GM18520 (cell line): ENCODE data around the gene OST4.
A peak's percentile ranks its signal among the peaks of the same experiment; 100 is the strongest.
"Not testable (repeated sequence)": the region's sequence is repeated elsewhere in the genome, so short reads cannot be mapped to it uniquely, and the experiment has no call there.

Experiments used
- ATAC-seq: cut with Tn5 transposase; IDR thresholded peaks from one replicate; pipeline ENCODE4 v1.9.1; 2021; ENCODE audit not compliant: unreplicated experiment

The OST4 gene

GRCh38 chr2:27071277-27071989 is at the start of gene OST4:
Gene OST4, minus strand, starts transcription at chr2:27071654.
- peak; percentile 81 for ATAC-seq

GRCh38 chr2:27119330-27119670 is 47.8 kb upstream of the OST4 start:
- not testable (repeated sequence) for ATAC-seq

DNA sequence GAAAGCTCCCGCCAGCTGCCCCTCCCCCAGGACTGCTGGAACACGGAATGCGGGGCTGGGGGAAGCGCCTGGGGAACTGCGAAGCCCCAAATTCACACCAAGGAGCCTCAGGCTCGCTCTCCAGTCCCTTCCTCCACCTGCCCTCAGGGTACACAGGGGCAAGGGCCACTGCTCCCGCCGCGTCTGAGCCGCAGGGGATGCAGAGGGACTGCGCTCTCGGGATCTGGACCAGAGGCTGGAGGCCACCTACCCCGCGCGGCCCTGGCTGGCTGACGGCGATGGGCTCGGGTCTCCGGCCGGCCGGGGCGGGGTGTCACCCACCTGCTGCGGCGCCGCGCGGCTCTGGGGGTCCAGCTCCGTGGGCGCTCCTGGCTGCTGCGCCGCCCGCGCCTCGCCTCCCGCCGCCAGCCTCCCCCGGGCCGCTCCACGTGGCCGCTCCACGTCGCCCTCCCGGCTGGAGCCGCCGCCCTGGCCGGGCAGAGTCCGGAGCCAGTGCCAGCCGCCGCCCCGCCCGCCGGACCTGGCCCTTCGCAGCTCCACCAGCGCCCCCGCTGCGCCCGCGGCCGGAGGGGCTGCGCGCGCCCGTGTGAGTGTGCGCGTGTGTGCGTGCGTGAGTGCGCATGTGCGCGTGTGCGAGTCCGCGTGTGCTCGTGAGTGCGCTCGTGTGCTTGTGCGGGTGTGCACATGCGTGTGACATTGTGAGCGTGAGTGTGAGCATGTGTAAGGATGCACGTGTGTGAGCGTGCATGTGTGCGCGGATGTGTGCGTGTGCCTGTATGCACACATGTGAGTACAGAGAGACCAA is 47.3 kb upstream of the OST4 start, which contains the start of gene CGREF1:
TSS of gene CGREF1 (minus strand) at position 604 of the 805 bp plus-strand sequence. CDS start 14,762 bp downstream, outside the sequence.
- no peak for ATAC-seq

DNA sequence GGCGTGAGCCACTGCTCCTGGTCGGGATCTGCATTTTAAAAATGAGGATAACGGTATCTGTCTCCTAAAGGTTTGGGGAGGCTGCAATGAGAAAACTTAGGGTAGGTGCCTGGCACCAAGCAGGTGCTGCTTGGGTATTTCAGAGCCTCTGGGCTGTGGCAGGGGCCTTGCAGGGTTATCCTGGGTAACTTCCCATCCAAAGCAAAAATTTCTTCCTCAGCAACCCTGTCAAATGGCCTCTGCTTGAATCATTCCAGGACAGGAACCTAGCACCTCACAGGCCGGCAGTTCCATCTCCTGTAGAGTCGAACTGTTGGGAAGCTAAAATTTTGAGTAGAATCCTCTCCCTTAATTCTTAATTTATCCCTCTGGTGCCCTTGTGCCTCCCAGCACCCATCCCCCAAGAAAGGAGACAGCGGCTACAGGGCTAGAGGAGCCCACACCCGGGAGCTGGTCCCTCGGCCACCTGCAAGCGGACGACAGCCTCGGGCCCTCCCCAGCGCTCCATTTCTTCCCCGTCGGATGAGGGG is 46.6 kb upstream of the OST4 start:
- ATAC-seq, result no peak

DNA sequence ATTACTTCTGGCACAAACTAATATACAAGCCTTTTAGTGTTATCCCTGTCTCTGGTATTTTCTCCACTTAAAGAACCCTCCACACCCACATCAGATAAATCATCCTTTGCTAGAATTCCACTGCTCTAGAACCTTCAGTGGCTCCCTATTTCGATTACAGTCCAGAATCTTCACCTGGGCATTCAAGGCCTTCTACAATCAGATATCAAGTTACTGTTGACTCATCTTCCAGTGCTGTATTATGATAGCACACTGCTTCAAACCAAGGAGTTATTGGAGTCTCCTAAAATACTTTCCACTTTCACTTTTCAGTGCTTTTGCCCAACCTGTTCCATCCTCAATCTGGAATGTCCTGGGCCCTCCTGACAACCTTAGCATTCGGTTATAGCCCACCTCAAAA is 44.1 kb upstream of the OST4 start:
- no peak for ATAC-seq

GRCh38 chr2:27111392-27112078 is 40.1 kb upstream of the OST4 start:
- ATAC-seq, result not testable (repeated sequence)

DNA sequence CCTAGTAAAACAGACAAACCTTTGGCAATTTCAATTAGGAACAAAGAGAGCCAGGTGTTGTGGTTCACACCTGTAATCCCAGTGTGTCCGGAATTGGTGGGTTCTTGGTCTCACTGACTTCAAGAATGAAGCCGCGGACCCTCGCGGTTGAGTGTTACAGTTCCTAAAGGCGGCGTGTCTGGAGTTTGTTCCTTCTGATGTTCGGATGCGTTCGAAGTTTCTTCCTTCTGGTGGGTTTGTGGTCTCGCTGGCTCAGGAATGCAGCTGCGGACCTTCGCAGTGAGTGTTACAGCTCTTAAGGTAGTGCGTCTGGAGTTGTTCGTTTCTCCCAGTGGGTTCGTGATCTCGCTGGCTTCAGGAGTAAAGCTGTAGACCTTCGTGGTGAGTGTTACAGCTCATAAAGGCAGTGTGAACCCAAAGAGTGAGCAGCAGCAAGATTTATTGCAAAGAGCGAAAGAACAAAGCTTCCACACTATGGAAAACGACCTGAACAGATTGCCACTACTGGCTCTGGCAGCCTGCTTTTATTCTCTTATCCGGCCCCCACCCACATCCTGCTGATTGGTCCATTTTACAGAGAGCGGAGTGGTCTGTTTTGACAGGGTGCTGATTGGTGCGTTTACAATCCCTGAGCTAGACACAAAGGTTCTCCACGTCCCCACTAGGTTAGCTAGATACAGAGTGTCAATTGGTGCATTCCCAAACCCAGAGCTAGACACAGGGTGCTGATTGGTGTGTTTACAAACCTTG is 39.3 kb upstream of the OST4 start:
- not testable (repeated sequence) for ATAC-seq

DNA sequence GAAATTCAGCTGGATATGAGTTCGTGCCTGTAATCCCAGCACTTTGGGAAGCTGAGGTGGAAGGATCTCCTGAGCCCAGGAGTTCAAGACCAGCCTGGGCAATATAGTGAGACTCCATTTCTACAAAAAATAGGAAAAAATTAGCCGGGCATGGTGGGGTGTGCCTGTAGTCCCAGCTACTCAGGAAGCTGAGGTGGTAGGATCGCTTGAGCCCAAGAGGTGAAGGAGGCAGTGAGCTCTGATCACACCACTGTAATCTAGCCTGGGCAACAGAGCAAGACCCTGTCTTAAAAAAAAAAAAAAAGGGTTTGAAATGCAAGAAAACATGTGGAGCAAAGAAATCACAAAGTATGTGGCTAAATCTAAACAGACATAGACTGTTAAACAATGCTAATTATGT is 37.6 kb upstream of the OST4 start:
- no peak for ATAC-seq

- no peak for ATAC-seq
These were observed 36.8 kb upstream of the OST4 start for GRCh38 chr2:27108221-27108620.

- ATAC-seq, result no peak
These were observed 34.5 kb upstream of the OST4 start for GRCh38 chr2:27105981-27106380.

GRCh38 chr2:27102329-27102728 is 30.9 kb upstream of the OST4 start:
- ATAC-seq, result no peak

- ATAC-seq, result no peak
These were observed 28.6 kb upstream of the OST4 start for GRCh38 chr2:27100036-27100435.

DNA sequence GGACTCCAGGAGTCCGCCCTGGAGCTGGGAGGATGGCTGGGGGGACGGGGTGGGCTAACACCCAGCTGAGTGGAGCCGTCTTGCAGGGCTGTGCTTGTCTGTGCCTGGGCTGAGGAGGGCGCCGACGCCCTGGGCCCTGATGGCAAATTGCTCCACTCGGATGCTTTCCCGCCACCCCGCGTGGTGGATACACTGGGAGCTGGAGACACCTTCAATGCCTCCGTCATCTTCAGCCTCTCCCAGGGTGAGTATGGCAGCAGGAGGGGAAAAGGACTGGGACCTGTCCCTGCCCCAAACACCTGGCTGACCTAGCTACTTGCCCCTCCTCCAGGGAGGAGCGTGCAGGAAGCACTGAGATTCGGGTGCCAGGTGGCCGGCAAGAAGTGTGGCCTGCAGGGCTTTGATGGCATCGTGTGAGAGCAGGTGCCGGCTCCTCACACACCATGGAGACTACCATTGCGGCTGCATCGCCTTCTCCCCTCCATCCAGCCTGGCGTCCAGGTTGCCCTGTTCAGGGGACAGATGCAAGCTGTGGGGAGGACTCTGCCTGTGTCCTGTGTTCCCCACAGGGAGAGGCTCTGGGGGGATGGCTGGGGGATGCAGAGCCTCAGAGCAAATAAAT is 28.0 kb upstream of the OST4 start:
- no peak for ATAC-seq

DNA sequence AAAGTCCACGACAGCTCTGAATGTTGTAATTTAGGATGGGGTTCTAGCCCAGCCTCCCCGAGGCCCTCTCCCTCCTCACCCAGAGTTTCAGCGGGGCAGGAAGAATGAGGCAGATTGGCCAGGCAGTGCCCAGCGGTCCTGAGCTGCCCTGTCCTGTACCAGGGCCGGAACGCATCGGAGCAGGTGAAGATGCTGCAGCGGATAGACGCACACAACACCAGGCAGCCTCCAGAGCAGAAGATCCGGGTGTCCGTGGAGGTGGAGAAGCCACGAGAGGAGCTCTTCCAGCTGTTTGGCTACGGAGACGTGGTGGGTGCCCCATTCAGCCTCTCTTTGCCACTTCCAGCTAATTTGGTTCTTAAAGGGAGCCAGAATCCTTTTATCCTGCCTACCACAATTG is 25.9 kb upstream of the OST4 start:
- ATAC-seq, result no peak

GRCh38 chr2:27096748-27097297 is 25.4 kb upstream of the OST4 start:
- ATAC-seq, result no peak

DNA sequence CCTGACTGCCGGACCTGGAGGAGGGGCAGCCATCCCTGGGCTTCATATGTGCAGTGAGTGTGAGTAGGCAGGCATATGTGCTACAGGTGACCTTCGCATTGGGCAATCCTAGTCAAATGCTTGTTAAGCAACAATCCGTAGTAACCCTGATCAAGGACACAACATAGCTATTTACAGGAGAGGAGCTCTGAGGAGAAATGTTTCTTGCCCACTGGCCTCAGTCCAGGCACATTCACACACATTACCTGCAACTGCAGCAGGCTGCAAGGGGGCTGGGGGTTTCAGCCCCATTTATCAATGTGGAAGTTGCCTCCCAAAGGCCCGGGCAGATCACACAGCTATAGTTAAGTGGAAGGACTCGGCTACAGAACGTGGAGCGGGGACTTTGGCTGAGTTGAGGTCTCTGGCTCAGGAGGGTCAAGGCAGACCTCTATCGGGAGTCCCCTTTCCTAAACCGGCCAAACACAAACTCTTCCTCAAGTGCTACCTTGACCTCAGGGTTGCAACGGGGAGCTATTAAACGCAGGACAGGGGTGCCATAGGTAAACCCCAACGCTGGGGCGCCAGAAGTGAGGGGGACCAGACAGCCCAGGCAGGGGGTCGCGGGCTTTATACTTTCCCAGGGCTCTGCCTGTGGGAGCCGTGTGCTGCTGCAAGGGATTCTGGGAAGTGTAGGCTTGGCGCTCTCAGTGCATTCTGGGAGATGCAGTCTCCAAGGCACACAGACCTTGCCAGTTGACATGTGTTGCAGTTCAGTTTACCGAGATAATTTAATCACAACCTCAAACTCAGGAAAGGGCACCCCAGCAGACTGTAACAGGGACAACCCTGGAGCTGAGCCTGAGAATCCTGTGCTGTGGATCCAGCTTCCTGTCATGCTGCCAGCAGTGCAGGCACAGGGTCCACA is 24.5 kb upstream of the OST4 start:
- no peak for ATAC-seq

DNA sequence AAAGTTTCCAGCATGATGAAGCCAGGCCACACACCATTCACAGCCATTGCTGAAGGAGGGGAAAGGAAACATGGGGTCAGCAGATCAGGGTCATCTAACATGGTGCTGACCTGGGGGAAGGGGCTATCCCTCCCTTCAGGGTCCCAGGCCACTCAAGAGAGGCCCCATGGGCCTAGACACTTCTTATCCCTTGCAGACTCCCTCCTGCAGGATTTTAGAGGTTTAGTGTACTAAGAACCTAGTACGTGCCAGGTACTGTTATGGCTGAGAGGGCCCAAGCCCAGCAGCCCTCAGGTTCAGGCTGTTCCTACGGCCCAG is 23.9 kb upstream of the OST4 start:
- ATAC-seq, result no peak

- ATAC-seq, result no peak
These were observed 23.0 kb upstream of the OST4 start for GRCh38 chr2:27094353-27094984.
